GM12892 (cell line): ENCODE measurements around the gene DNAJB14.

Source experiments
- DNase-seq: peaks from one replicate; pipeline ENCODE4 v3.0.0; 2011; ENCODE audit not compliant: insufficient read length
- FAIRE-seq: peaks from 2 replicates; lab custom pipeline; 2011; peaks lifted over from hg19 to GRCh38; lab: Jason Lieb, UNC
- POLR2A ChIP-seq: IDR thresholded peaks from 2 replicates; pipeline ENCODE4 v1.6.1; 2011; ENCODE audit warnings: low read depth, low read length, control low read depth
- POLR2AphosphoS5 ChIP-seq: IDR thresholded peaks from 2 replicates; pipeline ENCODE4 v1.6.1; 2011; ENCODE audit warnings: low read depth, low read length, control low read depth
- TAF1 ChIP-seq: IDR thresholded peaks from 2 replicates; pipeline ENCODE4 v1.6.1; 2011; ENCODE audit warnings: low read depth, mild to moderate bottlenecking, control low read depth, low read length, borderline replicate concordance

Gene DNAJB14

GRCh38 chr4:99885687-99886086, 60.7 kb downstream of the DNAJB14 start:
- FAIRE-seq (no peak), DNase-seq (no peak)
- TF ChIP-seq POLR2AphosphoS5: no peak
- TF ChIP-seq POLR2A: no peak
- TF ChIP-seq TAF1: no peak

DNA sequence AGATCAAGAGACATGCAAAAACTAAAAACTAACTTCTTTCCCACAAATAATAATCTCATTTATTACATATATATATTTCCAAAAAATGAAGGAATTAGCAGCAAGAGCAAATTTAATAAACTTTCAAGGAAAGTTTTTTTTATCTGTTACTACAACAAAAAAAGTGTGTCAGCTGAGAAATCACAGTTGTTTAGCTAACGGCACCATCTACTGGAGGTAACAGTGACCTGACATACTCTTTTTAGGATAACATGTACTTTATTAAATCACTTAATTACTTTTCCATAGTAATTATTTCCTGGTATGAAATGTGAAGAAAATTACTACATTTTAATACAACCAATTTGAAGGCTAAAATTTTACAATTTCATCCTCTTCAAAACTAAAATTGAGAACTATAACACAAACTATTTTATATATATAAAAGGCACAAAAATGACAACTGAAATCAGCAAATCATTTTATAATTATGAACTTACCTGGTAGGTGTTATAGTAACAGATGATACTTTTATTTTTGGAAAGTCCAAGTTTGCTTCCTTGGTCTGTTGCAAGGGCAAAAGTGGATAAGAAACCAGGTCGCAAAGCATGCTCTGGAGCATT, 61.3 kb downstream of the DNAJB14 start:
- no peak for TF ChIP-seq POLR2AphosphoS5
- TF ChIP-seq POLR2A: no peak
- no peak for TF ChIP-seq TAF1
- no peak for FAIRE-seq
- DNase-seq: no peak

- DNase-seq (no peak), FAIRE-seq (no peak)
- no peak for TF ChIP-seq POLR2AphosphoS5
- no peak for TF ChIP-seq POLR2A
- TF ChIP-seq TAF1: no peak
These were observed 67.0 kb downstream of the DNAJB14 start for GRCh38 chr4:99879458-99879857.

DNA sequence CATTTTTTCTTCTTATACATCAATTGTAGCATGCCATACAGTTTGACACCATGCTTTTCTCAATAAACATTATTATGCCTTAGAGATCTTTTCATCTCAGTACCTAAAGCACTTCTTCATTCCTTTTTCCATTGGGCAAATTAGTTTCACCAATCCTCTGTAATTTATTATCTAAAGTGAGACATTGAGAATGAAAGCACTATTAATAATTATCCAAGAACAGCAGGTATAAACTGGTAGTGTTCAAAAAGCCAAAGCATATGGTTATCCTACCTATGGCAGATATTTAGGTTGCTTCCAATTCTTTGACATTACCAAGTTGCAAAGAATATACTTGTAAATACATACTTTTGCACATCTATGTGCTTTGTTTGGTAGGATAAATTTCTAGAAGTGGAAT, 67.8 kb downstream of the DNAJB14 start:
- FAIRE-seq (no peak), DNase-seq (no peak)
- TF ChIP-seq POLR2AphosphoS5 (no peak), TAF1 (no peak), POLR2A (no peak)

DNA sequence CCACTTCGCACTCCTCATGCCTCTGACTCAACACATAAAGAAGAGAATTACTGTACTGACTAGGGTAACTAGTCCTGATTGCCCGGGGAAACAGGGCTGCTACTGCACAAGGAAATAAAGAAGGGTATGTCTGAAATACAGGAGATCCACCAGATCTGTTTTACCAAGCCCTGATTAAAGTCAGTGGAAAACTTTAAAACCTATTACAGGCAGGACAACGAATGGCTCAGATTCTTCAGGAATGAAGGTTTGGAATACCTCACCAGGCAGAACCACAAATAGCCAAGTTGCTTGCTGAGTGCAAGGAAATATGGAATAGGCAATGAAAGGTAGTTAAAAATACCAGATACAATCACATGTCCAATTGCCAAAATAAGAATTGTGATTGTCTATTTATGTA, 69.5 kb downstream of the DNAJB14 start:
- DNase-seq: no peak
- TF ChIP-seq POLR2A (0 out of 2 replicates have a peak, but pooled peaks have one; percentile 8), POLR2AphosphoS5 (no peak)
- FAIRE-seq: no peak

DNA sequence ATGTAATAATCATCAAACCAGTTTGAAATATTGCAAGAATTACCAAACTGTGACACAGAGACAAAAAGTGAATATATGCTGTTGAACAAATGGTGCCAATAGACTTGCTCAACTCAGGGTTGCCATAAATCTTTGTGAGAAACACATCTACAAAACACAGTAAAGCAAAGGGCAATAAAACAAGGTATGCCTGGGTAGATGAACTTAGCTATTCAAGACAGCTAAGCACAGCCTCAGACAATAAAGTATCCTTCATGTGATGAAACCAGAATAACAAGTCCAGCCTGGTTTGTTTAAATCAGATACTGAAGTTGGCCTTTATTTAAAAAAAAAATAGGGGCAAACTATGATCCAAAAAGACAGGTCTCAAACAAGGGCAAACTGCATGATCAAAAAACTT, 71.3 kb downstream of the DNAJB14 start:
- DNase-seq: no peak
- TF ChIP-seq TAF1 (no peak), POLR2AphosphoS5 (no peak), POLR2A (no peak)
- FAIRE-seq: no peak

GRCh38 chr4:99872570-99872969, 73.8 kb downstream of the DNAJB14 start:
- no peak for TF ChIP-seq TAF1
- TF ChIP-seq POLR2AphosphoS5: no peak
- TF ChIP-seq POLR2A: no peak
- no peak for DNase-seq
- FAIRE-seq: no peak

DNA sequence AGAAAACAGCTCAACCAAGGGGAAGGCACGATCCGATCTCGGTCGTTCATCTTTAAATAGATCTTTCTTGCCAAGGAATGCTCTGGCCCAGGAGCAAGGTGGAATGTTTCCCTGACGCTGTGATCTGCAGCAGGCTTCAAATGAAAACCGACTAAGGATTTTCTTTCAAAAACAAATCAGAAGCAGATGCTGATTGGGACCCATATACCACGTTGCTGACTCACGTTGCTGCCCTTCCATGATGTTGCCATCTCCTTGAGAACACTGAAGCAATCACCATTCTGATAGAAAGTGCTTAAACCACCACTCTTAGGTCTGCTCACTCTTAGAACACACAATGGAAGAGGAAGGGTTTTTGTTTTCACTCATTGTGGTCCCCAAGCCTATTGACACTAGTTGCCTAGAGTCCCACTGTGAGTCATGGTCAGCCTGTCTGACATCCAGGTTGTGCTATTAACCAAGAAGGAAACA, 78.3 kb downstream of the DNAJB14 start:
- FAIRE-seq (peak; percentile 48), DNase-seq (no peak)
- no peak for TF ChIP-seq TAF1
- no peak for TF ChIP-seq POLR2AphosphoS5
- no peak for TF ChIP-seq POLR2A

DNA sequence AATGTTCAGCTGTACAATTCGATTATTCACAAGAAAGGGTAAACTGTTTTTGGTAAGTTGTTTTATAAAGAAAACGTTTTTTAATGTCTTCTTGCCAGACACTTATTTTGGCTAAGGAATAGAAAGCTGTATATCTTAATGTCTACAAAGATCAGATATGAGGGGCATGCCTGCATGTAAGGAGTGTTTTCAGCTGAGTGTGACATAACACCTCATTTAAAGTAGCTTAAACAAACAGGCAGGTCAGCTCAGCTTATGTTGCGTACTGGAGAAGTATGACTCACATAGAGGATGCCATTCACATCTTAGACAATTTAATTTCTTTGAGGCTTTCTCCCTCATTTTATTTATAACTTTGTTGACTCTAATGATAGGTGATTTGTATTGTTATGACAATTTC, 82.6 kb downstream of the DNAJB14 start:
- FAIRE-seq: no peak
- no peak for TF ChIP-seq TAF1
- TF ChIP-seq POLR2A: no peak
- no peak for TF ChIP-seq POLR2AphosphoS5
- DNase-seq: no peak

DNA sequence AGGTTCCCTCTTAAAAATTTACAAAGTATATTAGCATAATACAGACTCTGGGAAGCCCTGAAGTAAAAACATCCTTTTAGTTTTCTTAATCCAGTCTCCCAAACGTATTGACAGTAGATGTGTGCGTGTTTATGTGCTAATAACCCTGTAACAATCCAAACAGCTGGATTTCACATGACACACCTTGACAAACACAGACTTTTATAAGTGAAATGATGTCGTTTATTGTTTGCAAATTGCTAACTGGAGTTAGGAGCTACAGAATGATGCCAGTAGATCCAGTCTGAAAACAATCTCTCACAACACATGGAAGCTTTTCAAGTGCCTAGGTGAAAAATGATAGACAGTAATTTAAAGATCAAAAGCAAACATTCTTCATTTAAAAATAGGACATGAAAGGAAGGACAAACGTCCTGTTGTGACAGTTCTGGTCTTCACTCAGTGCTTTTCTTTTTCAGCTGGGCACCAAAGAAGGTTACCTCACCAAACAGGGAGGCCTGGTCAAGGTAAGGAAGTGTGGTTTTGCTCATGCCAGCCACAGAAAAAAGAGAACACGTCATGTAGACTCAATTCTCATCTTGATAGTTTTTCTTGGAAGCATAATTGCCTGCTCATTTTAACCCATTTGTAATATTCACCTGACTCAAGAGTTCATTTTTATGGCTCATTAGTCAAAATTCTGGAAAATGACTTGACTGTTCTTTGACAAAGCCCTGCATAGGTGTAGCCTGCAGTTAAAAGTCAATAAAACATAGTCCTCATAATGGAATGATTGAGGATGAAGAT, 85.1 kb downstream of the DNAJB14 start:
- DNase-seq (no peak), FAIRE-seq (peak; percentile 85)
- no peak for TF ChIP-seq POLR2A
- TF ChIP-seq POLR2AphosphoS5: no peak
- no peak for TF ChIP-seq TAF1

DNA sequence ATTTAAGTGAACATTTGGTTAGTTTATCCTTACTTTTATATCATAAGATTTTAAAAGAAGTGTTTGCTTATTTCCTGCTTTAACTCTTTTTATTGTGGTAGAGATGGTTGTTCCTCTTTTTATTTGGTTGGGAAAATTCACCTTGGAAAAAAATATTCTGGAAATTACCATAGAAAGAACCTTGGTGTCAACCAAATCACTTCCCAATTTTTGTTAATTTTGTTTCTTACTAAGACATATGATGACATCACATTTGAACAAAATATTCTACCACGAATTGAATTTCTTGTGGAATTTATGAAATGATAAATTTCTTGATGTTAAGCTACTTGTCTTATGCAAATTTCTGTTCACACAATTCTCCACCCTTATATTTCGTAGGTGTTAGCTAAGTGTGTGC, 85.9 kb downstream of the DNAJB14 start:
- FAIRE-seq: no peak
- no peak for TF ChIP-seq POLR2AphosphoS5
- no peak for TF ChIP-seq POLR2A
- no peak for TF ChIP-seq TAF1
- no peak for DNase-seq

DNA sequence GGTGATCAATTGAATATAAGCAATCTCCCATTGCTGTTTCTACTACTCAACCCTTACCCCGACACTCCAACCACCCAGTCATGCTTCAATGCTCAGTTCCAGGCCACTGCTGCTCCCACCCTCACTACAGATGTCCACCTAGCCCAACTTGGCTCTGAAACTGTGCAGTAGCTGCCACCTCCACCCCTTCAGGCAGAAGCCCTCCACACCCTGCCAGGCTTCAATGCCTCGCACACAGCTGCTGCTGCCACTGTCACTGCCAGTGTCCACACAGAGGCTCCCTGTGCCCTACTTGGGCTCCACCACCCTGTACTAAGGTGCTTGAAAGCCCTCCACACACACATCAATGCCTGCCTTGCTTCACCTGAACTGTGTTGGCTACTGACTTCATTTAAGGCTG, 86.8 kb downstream of the DNAJB14 start:
- TF ChIP-seq TAF1 (no peak), POLR2A (no peak), POLR2AphosphoS5 (peak; percentile 47; the same call in 1 of the 2 replicates)
- FAIRE-seq (peak; percentile 64), DNase-seq (no peak)

GRCh38 chr4:99857307-99857706, 89.1 kb downstream of the DNAJB14 start:
- no peak for TF ChIP-seq POLR2A
- no peak for TF ChIP-seq POLR2AphosphoS5
- TF ChIP-seq TAF1: no peak
- FAIRE-seq (no peak), DNase-seq (no peak)
